Fibroblast of lung (primary cell): ENCODE results near the gene RAB44. TPM values are rescaled to one million over a fixed set of nuclear protein-coding genes. Genes with fewer than 3 reads are reported as not detected.
A peak's percentile ranks its signal among the peaks of the same experiment; 100 is the strongest.

ENCODE experiments used
- DNase-seq, 2 donors: peaks; one replicate each; pipeline versions ENCODE4 v3.0.0 to v3.0.0-alpha.2; 2010; ENCODE audit warnings: low read depth in 2 of 2
- H2AFZ ChIP-seq: 2 replicates; pipeline ENCODE4 v1.5.1; 2012; ENCODE audit warnings: low read length, control low read depth, inconsistent platforms
- H3K27ac ChIP-seq: 2 replicates; pipeline ENCODE4 v1.5.1; 2011; ENCODE audit warnings: low read length, control low read depth; ENCODE audit not compliant: insufficient read depth
- H3K27me3 ChIP-seq: 2 replicates; pipeline ENCODE4 v1.5.1; 2011; ENCODE audit warnings: mild to moderate bottlenecking, low read length; ENCODE audit not compliant: control insufficient read depth, insufficient read depth
- H3K36me3 ChIP-seq: 2 replicates; pipeline ENCODE4 v1.5.1; 2011; ENCODE audit warnings: low read length; ENCODE audit not compliant: control insufficient read depth, insufficient read depth
- H3K4me1 ChIP-seq: 2 replicates; pipeline ENCODE4 v1.5.1; 2011; ENCODE audit warnings: low read length; ENCODE audit not compliant: control insufficient read depth, insufficient read depth; ENCODE audit errors: extremely low read depth
- H3K4me2 ChIP-seq: 2 replicates; pipeline ENCODE4 v1.5.1; 2011; ENCODE audit warnings: low read length, control low read depth; ENCODE audit not compliant: insufficient read depth; ENCODE audit errors: extremely low read depth
- H3K4me3 ChIP-seq, 4 experiments: fragments of 200-600 bp in 1 of 4; sonication (generic) in 1 of 4; replicated peaks in 1 of 4; 2 replicates each; pipeline ENCODE4 v1.5.1; 2011 to 2016; ENCODE audit warnings: low read length in 4 of 4, low read depth in 3 of 4, mild to moderate bottlenecking in 3 of 4, control low read depth in 2 of 4, inconsistent platforms in 1 of 4, mixed read lengths in 1 of 4; ENCODE audit not compliant: insufficient read depth in 1 of 4; ENCODE audit errors: control extremely low read depth in 1 of 4
- H3K79me2 ChIP-seq: 2 replicates; pipeline ENCODE4 v1.5.1; 2012; ENCODE audit warnings: mild to moderate bottlenecking, low read length, inconsistent platforms; ENCODE audit not compliant: control insufficient read depth, insufficient read depth
- H3K9ac ChIP-seq: 2 replicates; pipeline ENCODE4 v1.5.1; 2011; ENCODE audit warnings: mild to moderate bottlenecking, low read length, control low read depth; ENCODE audit not compliant: insufficient read depth
- H3K9me3 ChIP-seq: 2 replicates; pipeline ENCODE4 v1.5.1; 2012; ENCODE audit warnings: low read depth, low read length; ENCODE audit not compliant: control insufficient read depth, insufficient read depth
- H4K20me1 ChIP-seq: 2 replicates; pipeline ENCODE4 v1.5.1; 2011; ENCODE audit warnings: low read length; ENCODE audit not compliant: control insufficient read depth, insufficient read depth; ENCODE audit errors: extremely low read depth
- EZH2 ChIP-seq: IDR thresholded peaks from 2 replicates; pipeline ENCODE4 v1.5.1; 2012; ENCODE audit warnings: low read length, control low read depth, mild to moderate bottlenecking; ENCODE audit errors: missing control alignments
- polyA plus RNA-seq, 2 donors: library from polyadenylated mRNA; depleted of rRNA in 1 of 2; stranded (reverse) in 1 of 2; unstranded in 1 of 2; fragments of >200 nt; gene quantifications; 2 replicates each; pipeline ENCODE4 v1.2.1, GENCODE V29; 2011 to 2012; ENCODE audit warnings: missing spikeins in 1 of 2
- total RNA-seq: library from RNA; depleted of rRNA; stranded (reverse); fragments of >200 nt; gene quantifications from 2 replicates; pipeline ENCODE4 v1.2.1, GENCODE V29; 2014
- TF ChIP-seq, protein P1 (sequence below), 2 donors: IDR thresholded peaks in 1 of 2; conservative IDR thresholded peaks in 1 of 2; 1 replicate in 1 of 2; 2 replicates in 1 of 2; pipeline ENCODE4 v1.5.1; 2011 to 2012; ENCODE audit warnings: low read length in 2 of 2, control low read depth in 1 of 2, inconsistent platforms in 1 of 2, low read depth in 1 of 2, mild to moderate bottlenecking in 1 of 2

RAB44 gene
- total and polyA plus RNA-seq, 2 donors (not counting 1 experiment from before 2014, with no cell fraction given), result under 0.01 TPM; not detected in 1

DNA sequence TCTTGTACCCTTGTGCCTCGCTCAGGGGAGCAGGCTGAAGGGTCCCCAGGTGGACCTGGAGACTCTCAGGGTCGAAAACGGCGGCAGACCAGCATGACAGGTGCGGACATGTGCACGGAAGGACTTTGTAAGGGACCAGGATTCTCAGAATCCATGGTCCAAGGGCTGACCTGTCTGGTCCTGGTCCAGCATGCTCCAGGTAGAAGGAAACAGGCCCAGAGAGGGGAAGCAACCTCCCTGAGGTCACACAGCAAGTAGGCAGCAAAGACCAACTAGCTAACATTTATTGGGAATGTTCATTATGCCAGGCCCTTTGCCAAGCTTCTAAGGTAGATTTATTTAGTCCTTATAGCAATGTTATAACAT, 13.2 kb upstream of the RAB44 start:
- TF ChIP-seq EZH2, result no peak
- TF ChIP-seq, protein P1, sequence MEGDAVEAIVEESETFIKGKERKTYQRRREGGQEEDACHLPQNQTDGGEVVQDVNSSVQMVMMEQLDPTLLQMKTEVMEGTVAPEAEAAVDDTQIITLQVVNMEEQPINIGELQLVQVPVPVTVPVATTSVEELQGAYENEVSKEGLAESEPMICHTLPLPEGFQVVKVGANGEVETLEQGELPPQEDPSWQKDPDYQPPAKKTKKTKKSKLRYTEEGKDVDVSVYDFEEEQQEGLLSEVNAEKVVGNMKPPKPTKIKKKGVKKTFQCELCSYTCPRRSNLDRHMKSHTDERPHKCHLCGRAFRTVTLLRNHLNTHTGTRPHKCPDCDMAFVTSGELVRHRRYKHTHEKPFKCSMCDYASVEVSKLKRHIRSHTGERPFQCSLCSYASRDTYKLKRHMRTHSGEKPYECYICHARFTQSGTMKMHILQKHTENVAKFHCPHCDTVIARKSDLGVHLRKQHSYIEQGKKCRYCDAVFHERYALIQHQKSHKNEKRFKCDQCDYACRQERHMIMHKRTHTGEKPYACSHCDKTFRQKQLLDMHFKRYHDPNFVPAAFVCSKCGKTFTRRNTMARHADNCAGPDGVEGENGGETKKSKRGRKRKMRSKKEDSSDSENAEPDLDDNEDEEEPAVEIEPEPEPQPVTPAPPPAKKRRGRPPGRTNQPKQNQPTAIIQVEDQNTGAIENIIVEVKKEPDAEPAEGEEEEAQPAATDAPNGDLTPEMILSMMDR (conservative IDR thresholded peaks at IDR 0.05 in 1 of 2, IDR thresholded peaks at IDR 0.05 in 1 of 2; ENCODE audit: low read depth in 1 of 2, low read length in 2 of 2), result no peak
- Histone ChIP-seq H3K4me2 (no peak overlapping the region), H3K79me2 (peaks cover 52% of the 10 kb centered on the region), H3K9ac (no peak overlapping the region), H3K27me3 (no peaks in the 10 kb centered on the region), H3K9me3 (no peaks in the 10 kb centered on the region), H3K4me3 (peak overlapping the region in 2 of 4 experiments; percentile 20 to 96), H3K4me1 (peaks cover 5% of the 10 kb centered on the region), H3K36me3 (peaks cover 29% of the 10 kb centered on the region), H2AFZ (no peak overlapping the region), H4K20me1 (peaks cover 3% of the 10 kb centered on the region), H3K27ac (no peak overlapping the region)
- no peak for DNase-seq

DNA sequence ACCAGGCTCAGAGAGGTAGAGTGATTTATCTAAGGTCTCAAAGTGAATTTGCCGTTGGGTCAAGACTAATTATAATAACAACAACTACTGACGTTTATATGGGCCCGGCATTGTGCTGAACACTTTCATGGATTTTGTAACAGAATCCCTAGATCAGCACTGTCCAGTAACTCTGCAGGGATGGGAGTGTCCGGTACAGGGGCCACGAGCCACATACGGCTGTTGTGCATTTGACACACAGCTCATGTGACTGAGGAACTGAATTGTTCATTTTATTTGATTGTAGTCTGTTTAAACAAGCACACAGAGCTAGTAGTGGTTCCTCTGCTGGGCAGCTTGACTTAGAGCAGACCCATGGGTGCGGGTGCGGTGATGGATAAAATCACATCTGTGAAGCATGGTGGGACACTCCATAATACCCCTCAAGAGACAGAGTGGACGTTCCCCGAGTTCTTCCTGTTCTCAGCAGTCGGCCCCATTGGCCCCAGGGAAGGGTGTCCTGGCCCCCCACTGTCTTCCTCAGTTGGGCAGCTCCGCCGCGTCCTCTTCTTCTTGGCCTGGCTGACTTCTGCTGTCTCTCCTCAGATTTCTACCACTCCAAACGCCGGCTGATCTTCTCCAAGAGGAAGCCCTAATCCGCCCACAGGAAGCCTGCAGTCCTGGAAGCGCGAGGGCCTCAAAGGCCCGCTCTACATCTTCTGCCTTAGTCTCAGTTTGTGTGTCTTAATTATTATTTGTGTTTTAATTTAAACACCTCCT, 12.3 kb upstream of the RAB44 start:
- H3K9me3 ChIP-seq, result no peaks in the 10 kb centered on the region
- peaks cover 3% of the 10 kb centered on the region for H4K20me1 ChIP-seq
- no peak overlapping the region for H3K4me3 ChIP-seq
- peaks cover 45% of the 10 kb centered on the region for H3K79me2 ChIP-seq
- TF ChIP-seq, protein P1 (conservative IDR thresholded peaks at IDR 0.05 in 1 of 2, IDR thresholded peaks at IDR 0.05 in 1 of 2; ENCODE audit: low read depth in 1 of 2, low read length in 2 of 2), result no peak
- TF ChIP-seq EZH2, result no peak
- no peaks in the 10 kb centered on the region for H3K27me3 ChIP-seq
- H3K27ac ChIP-seq, result no peak overlapping the region
- no peak for DNase-seq
- peaks cover 29% of the 10 kb centered on the region for H3K36me3 ChIP-seq
- no peak overlapping the region for H2AFZ ChIP-seq
- no peak overlapping the region for H3K4me2 ChIP-seq
- no peak overlapping the region for H3K9ac ChIP-seq
- peaks cover 5% of the 10 kb centered on the region for H3K4me1 ChIP-seq

DNA sequence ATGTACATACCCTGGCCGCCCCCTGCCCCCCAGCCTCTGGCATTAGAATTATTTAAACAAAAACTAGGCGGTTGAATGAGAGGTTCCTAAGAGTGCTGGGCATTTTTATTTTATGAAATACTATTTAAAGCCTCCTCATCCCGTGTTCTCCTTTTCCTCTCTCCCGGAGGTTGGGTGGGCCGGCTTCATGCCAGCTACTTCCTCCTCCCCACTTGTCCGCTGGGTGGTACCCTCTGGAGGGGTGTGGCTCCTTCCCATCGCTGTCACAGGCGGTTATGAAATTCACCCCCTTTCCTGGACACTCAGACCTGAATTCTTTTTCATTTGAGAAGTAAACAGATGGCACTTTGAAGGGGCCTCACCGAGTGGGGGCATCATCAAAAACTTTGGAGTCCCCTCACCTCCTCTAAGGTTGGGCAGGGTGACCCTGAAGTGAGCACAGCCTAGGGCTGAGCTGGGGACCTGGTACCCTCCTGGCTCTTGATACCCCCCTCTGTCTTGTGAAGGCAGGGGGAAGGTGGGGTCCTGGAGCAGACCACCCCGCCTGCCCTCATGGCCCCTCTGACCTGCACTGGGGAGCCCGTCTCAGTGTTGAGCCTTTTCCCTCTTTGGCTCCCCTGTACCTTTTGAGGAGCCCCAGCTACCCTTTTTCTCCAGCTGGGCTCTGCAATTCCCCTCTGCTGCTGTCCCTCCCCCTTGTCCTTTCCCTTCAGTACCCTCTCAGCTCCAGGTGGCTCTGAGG, 11.5 kb upstream of the RAB44 start:
- no peak overlapping the region for H3K4me3 ChIP-seq
- no peaks in the 10 kb centered on the region for H3K9me3 ChIP-seq
- no peak overlapping the region for H3K4me2 ChIP-seq
- no peak overlapping the region for H2AFZ ChIP-seq
- peaks cover 5% of the 10 kb centered on the region for H3K4me1 ChIP-seq
- H3K9ac ChIP-seq, result no peak overlapping the region
- no peak for DNase-seq
- H3K27ac ChIP-seq, result no peak overlapping the region
- peaks cover 38% of the 10 kb centered on the region for H3K79me2 ChIP-seq
- no peaks in the 10 kb centered on the region for H3K27me3 ChIP-seq
- H4K20me1 ChIP-seq, result peaks cover 3% of the 10 kb centered on the region
- H3K36me3 ChIP-seq, result peaks cover 29% of the 10 kb centered on the region
- TF ChIP-seq, protein P1 (conservative IDR thresholded peaks at IDR 0.05 in 1 of 2, IDR thresholded peaks at IDR 0.05 in 1 of 2; ENCODE audit: low read depth in 1 of 2, low read length in 2 of 2), result no peak
- TF ChIP-seq EZH2, result no peak
